Calu3 (cell line): ENCODE data around the gene TMIGD3. TPM values are rescaled to one million over a fixed set of nuclear protein-coding genes. Genes with fewer than 3 reads are reported as not detected.

ENCODE experiments used
- BruUV-seq: library from RNA; stranded (reverse); fragments of 400-500 nt; replicated peaks from 2 replicates; lab custom pipeline; 2021; lab: Mats Ljungman, UMichigan
- CTCF ChIA-PET: fragments of 300-600 bp; sonication (Branson Sonifier 250); formaldehyde crosslinking; loops from one replicate; lab custom pipeline; 2022; ENCODE audit warnings: antibody characterized with exemption; lab: Charles Lee
- DNase-seq: peaks from one replicate; pipeline ENCODE4 v3.0.0; 2022
- H3K27ac Mint-ChIP-seq: one replicate; pipeline ENCODE4 v1.8.0; 2022; ENCODE audit warnings: mixed read lengths; ENCODE audit not compliant: unreplicated experiment
- H3K27me3 Mint-ChIP-seq: one replicate; pipeline ENCODE4 v1.8.0; 2022; ENCODE audit warnings: mixed read lengths; ENCODE audit not compliant: unreplicated experiment
- H3K36me3 Mint-ChIP-seq: one replicate; pipeline ENCODE4 v1.8.0; 2022; ENCODE audit warnings: mild to moderate bottlenecking, moderate library complexity, mixed read lengths; ENCODE audit not compliant: insufficient read depth, unreplicated experiment
- H3K4me1 Mint-ChIP-seq: one replicate; pipeline ENCODE4 v1.8.0; 2022; ENCODE audit warnings: mild to moderate bottlenecking, low read depth, mixed read lengths; ENCODE audit not compliant: unreplicated experiment
- H3K4me3 Mint-ChIP-seq: one replicate; pipeline ENCODE4 v1.8.0; 2022; ENCODE audit warnings: mild to moderate bottlenecking, low read depth, moderate library complexity, mixed read lengths; ENCODE audit not compliant: unreplicated experiment
- H3K9me3 Mint-ChIP-seq: one replicate; pipeline ENCODE4 v1.8.0; 2022; ENCODE audit warnings: low read depth, mixed read lengths; ENCODE audit not compliant: unreplicated experiment
- CTCF ChIP-seq: fragments of 200-600 bp; IDR thresholded peaks from one replicate; pipeline ENCODE4 v1.8.0; 2022; ENCODE audit warnings: antibody characterized with exemption; ENCODE audit not compliant: unreplicated experiment
- intact Hi-C: fragments of 100-400 bp; cut with micrococcal nuclease; formaldehyde crosslinking; loops from one replicate; pipeline ENCODE4 v1.10.0; 2022; ENCODE audit not compliant: unreplicated experiment
- total RNA-seq: library from RNA; stranded (reverse); gene quantifications from 2 replicates; pipeline ENCODE4 v1.2.3, GENCODE V29; 2022

Gene TMIGD3
- total RNA-seq, 1 experiment from 2014 or later: not detected

- Mint-ChIP-seq H3K27me3 (no peaks in the 10 kb centered on the region), H3K27ac (no peak overlapping the region), H3K4me1 (peaks cover 11% of the 10 kb centered on the region), H3K4me3 (no peak overlapping the region), H3K9me3 (no peaks in the 10 kb centered on the region), H3K36me3 (no peaks in the 10 kb centered on the region)
- intact Hi-C loops: no loop called here
- BruUV-seq: no TSS peak
- TF ChIP-seq CTCF: no peak
- no peak for DNase-seq
- CTCF ChIA-PET: no interaction called here
Observed at GRCh38 chr1:111542187-111542586, 38.8 kb upstream of the TMIGD3 start.

GRCh38 chr1:111541721-111542120, 38.3 kb upstream of the TMIGD3 start:
- TF ChIP-seq CTCF: no peak
- H3K9me3 Mint-ChIP-seq: no peaks in the 10 kb centered on the region
- CTCF ChIA-PET: no interaction called here
- H3K36me3 Mint-ChIP-seq: no peaks in the 10 kb centered on the region
- no peak overlapping the region for H3K4me3 Mint-ChIP-seq
- intact Hi-C loops: no loop called here
- no peak for DNase-seq
- H3K4me1 Mint-ChIP-seq: peaks cover 11% of the 10 kb centered on the region
- H3K27ac Mint-ChIP-seq: no peak overlapping the region
- BruUV-seq: no TSS peak
- H3K27me3 Mint-ChIP-seq: no peaks in the 10 kb centered on the region

GRCh38 chr1:111540928-111541327, 37.5 kb upstream of the TMIGD3 start:
- Mint-ChIP-seq H3K4me3 (no peak overlapping the region), H3K27me3 (no peaks in the 10 kb centered on the region), H3K27ac (no peak overlapping the region), H3K36me3 (no peaks in the 10 kb centered on the region), H3K9me3 (no peaks in the 10 kb centered on the region), H3K4me1 (peaks cover 11% of the 10 kb centered on the region)
- no TSS peak for BruUV-seq
- no peak for TF ChIP-seq CTCF
- CTCF ChIA-PET: no interaction called here
- intact Hi-C loops: no loop called here
- DNase-seq: no peak

GRCh38 chr1:111538343-111539025, 35.1 kb upstream of the TMIGD3 start:
- no peak for DNase-seq
- BruUV-seq: no TSS peak
- CTCF ChIA-PET: no interaction called here
- no peaks in the 10 kb centered on the region for H3K9me3 Mint-ChIP-seq
- H3K27ac Mint-ChIP-seq: no peak overlapping the region
- H3K4me3 Mint-ChIP-seq: no peak overlapping the region
- intact Hi-C loops: no loop called here
- no peak for TF ChIP-seq CTCF
- H3K27me3 Mint-ChIP-seq: no peaks in the 10 kb centered on the region
- no peaks in the 10 kb centered on the region for H3K36me3 Mint-ChIP-seq
- H3K4me1 Mint-ChIP-seq: peaks cover 11% of the 10 kb centered on the region
